Loucy (cell line): ENCODE measurements around the gene KPNB1.
"Not testable (repeated sequence)": the region's sequence is repeated elsewhere in the genome, so short reads cannot be mapped to it uniquely, and the experiment has no call there.

Experiments
- H2AFZ ChIP-seq: fragments of 200-600 bp; sonication (generic); 2 replicates; pipeline ENCODE4 v1.6.0; 2016; ENCODE audit warnings: antibody characterized with exemption, mild to moderate bottlenecking, low read length, moderate library complexity
- H3F3A ChIP-seq: fragments of 200-600 bp; 2 replicates; pipeline ENCODE4 v1.6.0; 2016; ENCODE audit warnings: antibody characterized with exemption, low read depth, mild to moderate bottlenecking
- H3K27me3 ChIP-seq: fragments of 200-600 bp; sonication (generic); 2 replicates; pipeline ENCODE4 v1.6.1; 2014; ENCODE audit warnings: low read length, mild to moderate bottlenecking; ENCODE audit not compliant: insufficient read depth, poor library complexity, severe bottlenecking
- H3K36me3 ChIP-seq: fragments of 200-600 bp; sonication (generic); 2 replicates; pipeline ENCODE4 v1.6.1; 2016; ENCODE audit warnings: low read length; ENCODE audit not compliant: insufficient read depth
- H3K4me1 ChIP-seq: fragments of 200-600 bp; sonication (generic); 2 replicates; pipeline ENCODE4 v1.5.1; 2014; ENCODE audit warnings: low read length, mild to moderate bottlenecking; ENCODE audit not compliant: insufficient read depth, poor library complexity, severe bottlenecking
- H3K4me2 ChIP-seq: fragments of 200-600 bp; sonication (generic); 2 replicates; pipeline ENCODE4 v1.6.0; 2014; ENCODE audit warnings: antibody characterized with exemption, low read length, low read depth, mild to moderate bottlenecking; ENCODE audit not compliant: poor library complexity, severe bottlenecking
- H3K4me3 ChIP-seq: fragments of 200-600 bp; sonication (generic); 2 replicates; pipeline ENCODE4 v1.5.1; 2014; ENCODE audit warnings: low read length, mild to moderate bottlenecking, mixed read lengths; ENCODE audit not compliant: poor library complexity, severe bottlenecking
- H3K79me2 ChIP-seq: fragments of 200-600 bp; sonication (generic); 2 replicates; pipeline ENCODE4 v1.6.1; 2014; ENCODE audit warnings: low read length; ENCODE audit not compliant: insufficient read depth
- H3K9ac ChIP-seq: fragments of 200-600 bp; sonication (generic); 2 replicates; pipeline ENCODE4 v1.6.0; 2014; ENCODE audit warnings: mild to moderate bottlenecking, low read depth, low read length, moderate library complexity; ENCODE audit not compliant: poor library complexity, severe bottlenecking
- H3K9me2 ChIP-seq: fragments of 200-600 bp; sonication (generic); replicated peaks from 2 replicates; pipeline ENCODE4 v1.6.1; 2016; ENCODE audit warnings: low read depth, low read length, mixed read lengths
- H3K9me3 ChIP-seq: fragments of 200-600 bp; sonication (generic); 2 replicates; pipeline ENCODE4 v1.6.1; 2014; ENCODE audit warnings: mild to moderate bottlenecking, antibody characterized with exemption, low read length, low read depth; ENCODE audit not compliant: insufficient read depth
- H4K20me1 ChIP-seq: fragments of 200-600 bp; sonication (generic); 2 replicates; pipeline ENCODE4 v1.6.0; 2014; ENCODE audit warnings: antibody characterized with exemption, low read length, mild to moderate bottlenecking; ENCODE audit not compliant: insufficient read depth, poor library complexity, severe bottlenecking
- EZH2phosphoT487 ChIP-seq: fragments of 200-600 bp; IDR thresholded peaks from 2 replicates; pipeline ENCODE4 v1.6.1; 2018; ENCODE audit warnings: antibody characterized with exemption, mild to moderate bottlenecking, moderate library complexity, borderline replicate concordance
- TF ChIP-seq, protein P1 (sequence below): fragments of 200-600 bp; sonication (generic); conservative IDR thresholded peaks from 2 replicates; pipeline ENCODE4 v1.5.1; 2014; ENCODE audit warnings: mild to moderate bottlenecking, antibody characterized with exemption, low read length

KPNB1 gene

GRCh38 chr17:47678196-47678595 is 28.5 kb downstream of the KPNB1 start:
- Histone ChIP-seq H3K9ac (no peak overlapping the region), H3K27me3 (no peaks in the 10 kb centered on the region), H3K4me1 (no peaks in the 10 kb centered on the region), H3K9me3 (no peaks in the 10 kb centered on the region), H3K4me3 (no peak overlapping the region), H3K36me3 (peaks cover 95% of the 10 kb centered on the region), H2AFZ (no peak overlapping the region), H3F3A (no peaks in the 10 kb centered on the region; the same call in 1 of the 2 replicates), H3K9me2 (no peaks in the 10 kb centered on the region), H3K4me2 (no peak overlapping the region), H3K79me2 (no peaks in the 10 kb centered on the region), H4K20me1 (peaks cover 13% of the 10 kb centered on the region)
- TF ChIP-seq, protein P1, sequence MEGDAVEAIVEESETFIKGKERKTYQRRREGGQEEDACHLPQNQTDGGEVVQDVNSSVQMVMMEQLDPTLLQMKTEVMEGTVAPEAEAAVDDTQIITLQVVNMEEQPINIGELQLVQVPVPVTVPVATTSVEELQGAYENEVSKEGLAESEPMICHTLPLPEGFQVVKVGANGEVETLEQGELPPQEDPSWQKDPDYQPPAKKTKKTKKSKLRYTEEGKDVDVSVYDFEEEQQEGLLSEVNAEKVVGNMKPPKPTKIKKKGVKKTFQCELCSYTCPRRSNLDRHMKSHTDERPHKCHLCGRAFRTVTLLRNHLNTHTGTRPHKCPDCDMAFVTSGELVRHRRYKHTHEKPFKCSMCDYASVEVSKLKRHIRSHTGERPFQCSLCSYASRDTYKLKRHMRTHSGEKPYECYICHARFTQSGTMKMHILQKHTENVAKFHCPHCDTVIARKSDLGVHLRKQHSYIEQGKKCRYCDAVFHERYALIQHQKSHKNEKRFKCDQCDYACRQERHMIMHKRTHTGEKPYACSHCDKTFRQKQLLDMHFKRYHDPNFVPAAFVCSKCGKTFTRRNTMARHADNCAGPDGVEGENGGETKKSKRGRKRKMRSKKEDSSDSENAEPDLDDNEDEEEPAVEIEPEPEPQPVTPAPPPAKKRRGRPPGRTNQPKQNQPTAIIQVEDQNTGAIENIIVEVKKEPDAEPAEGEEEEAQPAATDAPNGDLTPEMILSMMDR = no peak
- no peak for TF ChIP-seq EZH2phosphoT487

- H4K20me1 ChIP-seq = no peaks in the 10 kb centered on the region
- H3K9ac ChIP-seq = no peak overlapping the region
- TF ChIP-seq, protein P1 = no peak
- TF ChIP-seq EZH2phosphoT487 = no peak
- H3K4me1 ChIP-seq = no peaks in the 10 kb centered on the region
- H3K27me3 ChIP-seq = no peaks in the 10 kb centered on the region
- peaks cover 82% of the 10 kb centered on the region for H3K36me3 ChIP-seq
- H2AFZ ChIP-seq = no peak overlapping the region
- H3F3A ChIP-seq = no peaks in the 10 kb centered on the region; the same call in 1 of the 2 replicates
- no peaks in the 10 kb centered on the region for H3K9me2 ChIP-seq
- no peak overlapping the region for H3K4me3 ChIP-seq
- no peak overlapping the region for H3K4me2 ChIP-seq
- H3K79me2 ChIP-seq = no peaks in the 10 kb centered on the region
- no peaks in the 10 kb centered on the region for H3K9me3 ChIP-seq
Observed at GRCh38 chr17:47682138-47682537, 32.4 kb downstream of the KPNB1 start.

DNA sequence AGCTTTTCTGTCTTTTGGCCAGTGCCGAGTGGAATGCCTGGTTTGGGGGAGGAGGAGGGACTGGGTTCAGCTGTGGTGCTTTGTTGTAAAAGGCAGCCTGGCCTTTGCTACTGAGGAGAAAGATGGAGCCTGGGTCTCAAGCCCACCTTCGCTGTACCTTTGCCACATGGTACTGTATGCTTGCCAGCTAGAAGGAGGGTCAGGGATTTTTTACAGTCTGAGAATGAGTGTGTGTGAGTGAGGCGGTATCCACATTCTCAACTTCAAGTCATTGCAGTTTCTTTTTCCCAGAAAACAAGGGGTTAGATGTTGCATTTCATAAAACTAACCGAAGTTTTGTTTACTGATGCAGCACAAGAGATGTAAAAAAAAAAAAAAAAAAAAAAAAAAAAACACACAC is 33.0 kb downstream of the KPNB1 start:
- not testable (repeated sequence) for H4K20me1 ChIP-seq, H3K4me3 ChIP-seq
- H3K36me3 ChIP-seq = peaks cover 77% of the 10 kb centered on the region

DNA sequence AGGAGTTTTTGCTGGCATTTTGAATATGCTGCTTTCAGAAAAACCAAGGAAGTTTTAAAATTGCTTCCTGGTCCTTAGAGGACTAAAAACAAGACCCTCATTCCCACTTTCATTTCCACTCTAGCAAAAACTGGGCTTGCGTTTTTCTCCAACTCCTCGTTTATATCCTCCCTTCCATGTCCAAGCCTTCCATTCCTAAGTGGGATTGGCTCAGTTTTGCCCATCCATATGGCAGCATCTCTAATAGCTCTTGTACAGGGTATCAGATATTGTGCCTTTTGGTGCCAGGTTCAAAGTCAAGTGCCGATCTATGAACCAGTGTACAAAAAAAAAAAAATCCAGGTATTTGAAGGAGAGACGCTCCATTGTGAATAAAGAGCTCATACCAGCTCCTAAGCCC is 34.3 kb downstream of the KPNB1 start:
- Histone ChIP-seq H3K9me2 (no peaks in the 10 kb centered on the region), H3F3A (no peaks in the 10 kb centered on the region; the same call in 1 of the 2 replicates), H3K79me2 (no peaks in the 10 kb centered on the region), H3K36me3 (peaks cover 65% of the 10 kb centered on the region), H3K9me3 (no peaks in the 10 kb centered on the region), H3K4me3 (no peak overlapping the region), H2AFZ (no peak overlapping the region), H3K27me3 (no peaks in the 10 kb centered on the region), H4K20me1 (no peaks in the 10 kb centered on the region), H3K4me1 (no peaks in the 10 kb centered on the region), H3K4me2 (no peak overlapping the region), H3K9ac (no peak overlapping the region)
- TF ChIP-seq EZH2phosphoT487 = no peak
- TF ChIP-seq, protein P1 = no peak

More for the DNA sequence above, 33.0 kb downstream of the KPNB1 start:
- not testable (repeated sequence) for H3K9ac ChIP-seq, H2AFZ ChIP-seq, H3K4me2 ChIP-seq, H3K27me3 ChIP-seq, H3K79me2 ChIP-seq, H3K4me1 ChIP-seq, H3K9me3 ChIP-seq, H3K9me2 ChIP-seq, H3F3A ChIP-seq
